GM23338 (cell line): ENCODE data around the gene SASH3. TPM values are rescaled to one million over a fixed set of nuclear protein-coding genes. Genes with fewer than 3 reads are reported as not detected.

Experiments used
- ATAC-seq: fragments of 200-7000 bp; cut with Tn5 transposase; 3 replicates; pipeline ENCODE4 v1.9.1; 2020
- DNase-seq: peaks from one replicate; pipeline ENCODE4 v3.0.0-alpha.2; 2015; ENCODE audit warnings: low spot score
- H2AFZ ChIP-seq: fragments of 200-600 bp; sonication (generic); 2 replicates; pipeline ENCODE4 v1.8.0; 2016; ENCODE audit warnings: antibody characterized with exemption, mild to moderate bottlenecking, moderate library complexity
- H3F3A ChIP-seq: fragments of 200-600 bp; sonication (generic); replicated peaks from 2 replicates; pipeline ENCODE4 v1.8.0; 2017; ENCODE audit warnings: antibody characterized with exemption, mixed run types, low read depth
- H3K27ac ChIP-seq: fragments of 200-600 bp; sonication (generic); 2 replicates; pipeline ENCODE4 v1.6.1; 2016; ENCODE audit warnings: low read depth
- H3K27me3 ChIP-seq: fragments of 200-600 bp; sonication (generic); 2 replicates; pipeline ENCODE4 v1.8.0; 2016; ENCODE audit warnings: mild to moderate bottlenecking, mixed run types, moderate library complexity; ENCODE audit not compliant: insufficient read depth
- H3K36me3 ChIP-seq: fragments of 200-600 bp; sonication (generic); 2 replicates; pipeline ENCODE4 v1.8.0; 2016; ENCODE audit warnings: mild to moderate bottlenecking; ENCODE audit not compliant: insufficient read depth
- H3K4me1 ChIP-seq: fragments of 200-600 bp; sonication (generic); 2 replicates; pipeline ENCODE4 v1.8.0; 2016; ENCODE audit warnings: mild to moderate bottlenecking, moderate library complexity; ENCODE audit not compliant: insufficient read depth
- H3K4me2 ChIP-seq: fragments of 200-600 bp; sonication (generic); 2 replicates; pipeline ENCODE4 v1.7.1; 2017; ENCODE audit warnings: mixed run types
- H3K4me3 ChIP-seq: fragments of 200-600 bp; sonication (generic); 2 replicates; pipeline ENCODE4 v1.6.1; 2016; ENCODE audit warnings: mixed run types
- H3K79me2 ChIP-seq: fragments of 200-600 bp; sonication (generic); replicated peaks from 2 replicates; pipeline ENCODE4 v1.8.0; 2017; ENCODE audit warnings: mild to moderate bottlenecking; ENCODE audit not compliant: insufficient read depth
- H3K9me2 ChIP-seq: fragments of 200-600 bp; sonication (generic); 2 replicates; pipeline ENCODE4 v1.8.0; 2017; ENCODE audit not compliant: insufficient read depth
- H4K20me1 ChIP-seq: fragments of 200-600 bp; sonication (generic); replicated peaks from 2 replicates; pipeline ENCODE4 v1.8.0; 2017; ENCODE audit warnings: mild to moderate bottlenecking; ENCODE audit not compliant: insufficient read depth
- H3K27ac Mint-ChIP-seq: 2 replicates; pipeline ENCODE4 v1.8.0; 2020; ENCODE audit warnings: inconsistent platforms, mild to moderate bottlenecking, moderate library complexity, mixed read lengths
- H3K27me3 Mint-ChIP-seq: 3 replicates; pipeline ENCODE4 v1.8.0; 2022; ENCODE audit warnings: low read depth, mild to moderate bottlenecking, moderate library complexity, mixed read lengths, inconsistent platforms; ENCODE audit not compliant: insufficient read depth, poor library complexity
- H3K36me3 Mint-ChIP-seq: 3 replicates; pipeline ENCODE4 v1.8.0; 2021; ENCODE audit warnings: low read depth, mild to moderate bottlenecking, inconsistent platforms, moderate library complexity, mixed read lengths
- H3K4me1 Mint-ChIP-seq: 3 replicates; pipeline ENCODE4 v1.8.0; 2020; ENCODE audit warnings: mild to moderate bottlenecking, inconsistent platforms, mixed read lengths
- H3K4me3 Mint-ChIP-seq: 3 replicates; pipeline ENCODE4 v1.8.0; 2021; ENCODE audit warnings: moderate library complexity, mild to moderate bottlenecking, inconsistent platforms, mixed read lengths
- H3K9me3 Mint-ChIP-seq: 3 replicates; pipeline ENCODE4 v1.8.0; 2020; ENCODE audit warnings: moderate library complexity, mild to moderate bottlenecking, inconsistent platforms, mixed read lengths
- EZH2phosphoT487 ChIP-seq: fragments of 200-600 bp; sonication (generic); IDR thresholded peaks from one replicate; pipeline ENCODE4 v1.8.1; 2018; ENCODE audit warnings: antibody characterized with exemption; ENCODE audit not compliant: unreplicated experiment
- JUNB ChIP-seq: IDR thresholded peaks from one replicate; pipeline ENCODE4 v1.6.1; 2016; ENCODE audit warnings: antibody characterized with exemption; ENCODE audit not compliant: unreplicated experiment
- NANOG ChIP-seq: IDR thresholded peaks from 2 replicates; pipeline ENCODE4 v1.6.1; 2016; ENCODE audit warnings: antibody characterized with exemption, borderline replicate concordance
- POLR2AphosphoS5 ChIP-seq: IDR thresholded peaks from 2 replicates; pipeline ENCODE4 v1.6.1; 2016; ENCODE audit warnings: antibody characterized with exemption, low read depth
- ZNF114 ChIP-seq: fragments of 250-450 bp; sonication (Bioruptor Pico); IDR thresholded peaks from 2 replicates; pipeline ENCODE4 v1.5.0; 2020; ENCODE audit warnings: mild to moderate bottlenecking, moderate library complexity
- ZNF331 ChIP-seq: fragments of 250-450 bp; sonication (Bioruptor Pico); IDR thresholded peaks from 2 replicates; pipeline ENCODE4 v1.5.0; 2020; ENCODE audit warnings: low read depth, mild to moderate bottlenecking, moderate library complexity
- polyA plus RNA-seq: library from polyadenylated mRNA; unstranded; fragments of >200 nt; fragmentation: Nextera tagmentation; extraction: Ambion mirVana; gene quantifications from 2 replicates; pipeline ENCODE4 v1.2.1, GENCODE V29; 2016
- total RNA-seq: library from RNA; depleted of rRNA; stranded (reverse); fragments of >200 nt; shearing (Covaris generic); gene quantifications from 2 replicates; pipeline ENCODE4 v1.2.3, GENCODE V29; 2014
- TF ChIP-seq, protein P1 (sequence below): IDR thresholded peaks from 2 replicates; pipeline ENCODE4 v1.6.1; 2016; ENCODE audit warnings: antibody characterized with exemption
- TF ChIP-seq, protein P2 (sequence below): fragments of 250-450 bp; sonication (Bioruptor Pico); IDR thresholded peaks from 2 replicates; pipeline ENCODE4 v1.5.0; 2020; ENCODE audit warnings: mild to moderate bottlenecking, moderate library complexity

The SASH3 gene
- total and polyA plus RNA-seq, 2 experiments from 2014 or later, result 0.18 TPM; not detected in 1

DNA sequence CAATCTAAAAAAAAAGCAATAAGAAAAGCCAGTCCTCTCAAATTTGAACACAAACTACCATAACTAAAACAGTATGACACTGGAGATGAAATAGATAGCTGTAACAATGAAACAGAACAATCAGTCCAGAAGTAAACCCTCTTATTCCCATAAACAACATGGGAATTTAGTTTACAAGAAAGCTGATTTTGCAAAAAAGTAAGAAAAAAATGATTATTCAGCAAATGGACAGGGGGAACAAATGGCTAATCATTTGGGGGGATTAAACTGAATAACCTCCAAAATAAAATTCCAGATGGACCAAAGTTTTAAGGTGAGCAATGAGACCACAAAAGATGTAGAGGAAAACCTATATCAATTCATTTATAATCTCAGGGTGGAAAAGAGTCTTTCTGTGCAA lies 16.1 kb upstream of the SASH3 start:
- no peaks in the 10 kb centered on the region for H3F3A ChIP-seq
- no peaks in the 10 kb centered on the region for H3K9me2 ChIP-seq
- no peaks in the 10 kb centered on the region for H3K36me3 ChIP-seq
- no peak for TF ChIP-seq EZH2phosphoT487
- no peak for TF ChIP-seq NANOG
- no peak for TF ChIP-seq ZNF331 (CRISPR knock-in tag)
- no peak for TF ChIP-seq JUNB
- TF ChIP-seq, protein P1, sequence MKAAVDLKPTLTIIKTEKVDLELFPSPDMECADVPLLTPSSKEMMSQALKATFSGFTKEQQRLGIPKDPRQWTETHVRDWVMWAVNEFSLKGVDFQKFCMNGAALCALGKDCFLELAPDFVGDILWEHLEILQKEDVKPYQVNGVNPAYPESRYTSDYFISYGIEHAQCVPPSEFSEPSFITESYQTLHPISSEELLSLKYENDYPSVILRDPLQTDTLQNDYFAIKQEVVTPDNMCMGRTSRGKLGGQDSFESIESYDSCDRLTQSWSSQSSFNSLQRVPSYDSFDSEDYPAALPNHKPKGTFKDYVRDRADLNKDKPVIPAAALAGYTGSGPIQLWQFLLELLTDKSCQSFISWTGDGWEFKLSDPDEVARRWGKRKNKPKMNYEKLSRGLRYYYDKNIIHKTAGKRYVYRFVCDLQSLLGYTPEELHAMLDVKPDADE, result no peak
- TF ChIP-seq ZNF114 (CRISPR knock-in tag), result no peak
- no peak for TF ChIP-seq POLR2AphosphoS5
- TF ChIP-seq, protein P2, sequence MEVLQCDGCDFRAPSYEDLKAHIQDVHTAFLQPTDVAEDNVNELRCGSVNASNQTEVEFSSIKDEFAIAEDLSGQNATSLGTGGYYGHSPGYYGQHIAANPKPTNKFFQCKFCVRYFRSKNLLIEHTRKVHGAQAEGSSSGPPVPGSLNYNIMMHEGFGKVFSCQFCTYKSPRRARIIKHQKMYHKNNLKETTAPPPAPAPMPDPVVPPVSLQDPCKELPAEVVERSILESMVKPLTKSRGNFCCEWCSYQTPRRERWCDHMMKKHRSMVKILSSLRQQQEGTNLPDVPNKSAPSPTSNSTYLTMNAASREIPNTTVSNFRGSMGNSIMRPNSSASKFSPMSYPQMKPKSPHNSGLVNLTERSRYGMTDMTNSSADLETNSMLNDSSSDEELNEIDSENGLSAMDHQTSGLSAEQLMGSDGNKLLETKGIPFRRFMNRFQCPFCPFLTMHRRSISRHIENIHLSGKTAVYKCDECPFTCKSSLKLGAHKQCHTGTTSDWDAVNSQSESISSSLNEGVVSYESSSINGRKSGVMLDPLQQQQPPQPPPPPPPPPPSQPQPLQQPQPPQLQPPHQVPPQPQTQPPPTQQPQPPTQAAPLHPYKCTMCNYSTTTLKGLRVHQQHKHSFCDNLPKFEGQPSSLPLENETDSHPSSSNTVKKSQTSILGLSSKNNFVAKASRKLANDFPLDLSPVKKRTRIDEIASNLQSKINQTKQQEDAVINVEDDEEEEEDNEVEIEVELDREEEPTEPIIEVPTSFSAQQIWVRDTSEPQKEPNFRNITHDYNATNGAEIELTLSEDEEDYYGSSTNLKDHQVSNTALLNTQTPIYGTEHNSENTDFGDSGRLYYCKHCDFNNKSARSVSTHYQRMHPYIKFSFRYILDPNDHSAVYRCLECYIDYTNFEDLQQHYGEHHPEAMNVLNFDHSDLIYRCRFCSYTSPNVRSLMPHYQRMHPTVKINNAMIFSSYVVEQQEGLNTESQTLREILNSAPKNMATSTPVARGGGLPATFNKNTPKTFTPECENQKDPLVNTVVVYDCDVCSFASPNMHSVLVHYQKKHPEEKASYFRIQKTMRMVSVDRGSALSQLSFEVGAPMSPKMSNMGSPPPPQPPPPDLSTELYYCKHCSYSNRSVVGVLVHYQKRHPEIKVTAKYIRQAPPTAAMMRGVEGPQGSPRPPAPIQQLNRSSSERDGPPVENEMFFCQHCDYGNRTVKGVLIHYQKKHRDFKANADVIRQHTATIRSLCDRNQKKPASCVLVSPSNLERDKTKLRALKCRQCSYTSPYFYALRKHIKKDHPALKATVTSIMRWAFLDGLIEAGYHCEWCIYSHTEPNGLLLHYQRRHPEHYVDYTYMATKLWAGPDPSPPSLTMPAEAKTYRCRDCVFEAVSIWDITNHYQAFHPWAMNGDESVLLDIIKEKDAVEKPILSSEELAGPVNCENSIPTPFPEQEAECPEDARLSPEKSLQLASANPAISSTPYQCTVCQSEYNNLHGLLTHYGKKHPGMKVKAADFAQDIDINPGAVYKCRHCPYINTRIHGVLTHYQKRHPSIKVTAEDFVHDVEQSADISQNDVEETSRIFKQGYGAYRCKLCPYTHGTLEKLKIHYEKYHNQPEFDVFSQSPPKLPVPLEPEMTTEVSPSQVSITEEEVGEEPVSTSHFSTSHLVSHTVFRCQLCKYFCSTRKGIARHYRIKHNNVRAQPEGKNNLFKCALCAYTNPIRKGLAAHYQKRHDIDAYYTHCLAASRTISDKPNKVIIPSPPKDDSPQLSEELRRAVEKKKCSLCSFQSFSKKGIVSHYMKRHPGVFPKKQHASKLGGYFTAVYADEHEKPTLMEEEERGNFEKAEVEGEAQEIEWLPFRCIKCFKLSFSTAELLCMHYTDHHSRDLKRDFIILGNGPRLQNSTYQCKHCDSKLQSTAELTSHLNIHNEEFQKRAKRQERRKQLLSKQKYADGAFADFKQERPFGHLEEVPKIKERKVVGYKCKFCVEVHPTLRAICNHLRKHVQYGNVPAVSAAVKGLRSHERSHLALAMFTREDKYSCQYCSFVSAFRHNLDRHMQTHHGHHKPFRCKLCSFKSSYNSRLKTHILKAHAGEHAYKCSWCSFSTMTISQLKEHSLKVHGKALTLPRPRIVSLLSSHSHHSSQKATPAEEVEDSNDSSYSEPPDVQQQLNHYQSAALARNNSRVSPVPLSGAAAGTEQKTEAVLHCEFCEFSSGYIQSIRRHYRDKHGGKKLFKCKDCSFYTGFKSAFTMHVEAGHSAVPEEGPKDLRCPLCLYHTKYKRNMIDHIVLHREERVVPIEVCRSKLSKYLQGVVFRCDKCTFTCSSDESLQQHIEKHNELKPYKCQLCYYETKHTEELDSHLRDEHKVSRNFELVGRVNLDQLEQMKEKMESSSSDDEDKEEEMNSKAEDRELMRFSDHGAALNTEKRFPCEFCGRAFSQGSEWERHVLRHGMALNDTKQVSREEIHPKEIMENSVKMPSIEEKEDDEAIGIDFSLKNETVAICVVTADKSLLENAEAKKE (CRISPR knock-in tag), result no peak
- no peaks in the 10 kb centered on the region for H3K79me2 ChIP-seq
- H3K9me3 Mint-ChIP-seq, result no peaks in the 10 kb centered on the region
- no peaks in the 10 kb centered on the region for H3K4me1 ChIP-seq
- no peak overlapping the region for H2AFZ ChIP-seq
- no peak overlapping the region for H3K4me3 Mint-ChIP-seq
- H3K4me2 ChIP-seq, result no peak overlapping the region
- no peak overlapping the region for H3K27ac ChIP-seq
- peaks cover 5% of the 10 kb centered on the region for H3K27me3 Mint-ChIP-seq
- no peaks in the 10 kb centered on the region for H3K36me3 Mint-ChIP-seq
- no peak for ATAC-seq
- H3K4me3 ChIP-seq, result no peak overlapping the region
- no peaks in the 10 kb centered on the region for H4K20me1 ChIP-seq
- H3K27ac Mint-ChIP-seq, result no peak overlapping the region
- no peaks in the 10 kb centered on the region for H3K4me1 Mint-ChIP-seq
- no peak for DNase-seq
- no peaks in the 10 kb centered on the region for H3K27me3 ChIP-seq
